SU-DHL-6 (cell line): ENCODE results near the gene TET3.

Experiments used
- CTCF ChIP-seq: fragments of 200-600 bp; sonication (generic); IDR thresholded peaks from one replicate; pipeline ENCODE4 v1.5.1; 2017; ENCODE audit warnings: antibody characterized with exemption, mild to moderate bottlenecking, low read length, moderate library complexity; ENCODE audit not compliant: insufficient read depth, poor library complexity, severe bottlenecking
- EZH2phosphoT487 ChIP-seq: fragments of 200-600 bp; sonication (generic), shearing (Covaris generic); conservative IDR thresholded peaks from 2 replicates; pipeline ENCODE4 v1.6.1; 2018; ENCODE audit warnings: mild to moderate bottlenecking, antibody characterized with exemption, low read length, moderate library complexity, mixed read lengths

GRCh38 chr2:73970850-73971471, 13.7 kb upstream of the TET3 start:
- no peak for TF ChIP-seq CTCF
- TF ChIP-seq EZH2phosphoT487 = no peak
